HCT116 (cell line): Measurements from ENCODE around the gene NCAPD2.

Experiments used
- ATF3 ChIP-seq: IDR thresholded peaks from 2 replicates; pipeline ENCODE4 v1.6.1; 2012
- CEBPB ChIP-seq: IDR thresholded peaks from 2 replicates; pipeline ENCODE4 v1.6.1; 2012; ENCODE audit warnings: low read depth
- POLR2A ChIP-seq: IDR thresholded peaks from 2 replicates; pipeline ENCODE4 v1.7.0; 2011; ENCODE audit warnings: borderline replicate concordance; ENCODE audit not compliant: insufficient read depth, insufficient read length; ENCODE audit errors: extremely low read depth
- POLR2AphosphoS5 ChIP-seq: IDR thresholded peaks from 2 replicates; pipeline ENCODE4 v1.6.1; 2011; ENCODE audit warnings: mild to moderate bottlenecking, low read depth, low read length, moderate library complexity
- RAD21 ChIP-seq: IDR thresholded peaks from 2 replicates; pipeline ENCODE4 v1.6.1; 2012; ENCODE audit warnings: low read depth, mild to moderate bottlenecking
- REST ChIP-seq: IDR thresholded peaks from 2 replicates; pipeline ENCODE4 v1.6.1; 2012; ENCODE audit warnings: low read depth
- TCF7L2 ChIP-seq: IDR thresholded peaks from 2 replicates; pipeline ENCODE4 v1.7.0; 2011; ENCODE audit warnings: borderline replicate concordance, inconsistent platforms; ENCODE audit not compliant: insufficient read depth, insufficient read length; ENCODE audit errors: extremely low read depth
- TF ChIP-seq, protein P1 (sequence below), 3 experiments: fragments of 200-600 bp in 1 of 3; sonication (generic) in 1 of 3; IDR thresholded peaks in 2 of 3; conservative IDR thresholded peaks in 1 of 3; 2 replicates each; pipeline ENCODE4 v1.5.1; 2012 to 2017; ENCODE audit warnings: low read depth in 2 of 3, low read length in 2 of 3, antibody characterized with exemption in 1 of 3, borderline replicate concordance in 1 of 3, control low read depth in 1 of 3, mild to moderate bottlenecking in 1 of 3, mixed read lengths in 1 of 3, mixed run types in 1 of 3, moderate library complexity in 1 of 3; ENCODE audit not compliant: insufficient read depth in 1 of 3
- TF ChIP-seq, protein P2 (sequence below): IDR thresholded peaks from 2 replicates; pipeline ENCODE4 v1.6.1; 2012
- TF ChIP-seq, protein P3 (sequence below): IDR thresholded peaks from 2 replicates; pipeline ENCODE4 v1.6.1; 2011; ENCODE audit warnings: mild to moderate bottlenecking, low read length, moderate library complexity; ENCODE audit not compliant: insufficient replicate concordance; ENCODE audit errors: extremely low read depth

- TF ChIP-seq POLR2AphosphoS5 = no peak
- TF ChIP-seq, protein P1, sequence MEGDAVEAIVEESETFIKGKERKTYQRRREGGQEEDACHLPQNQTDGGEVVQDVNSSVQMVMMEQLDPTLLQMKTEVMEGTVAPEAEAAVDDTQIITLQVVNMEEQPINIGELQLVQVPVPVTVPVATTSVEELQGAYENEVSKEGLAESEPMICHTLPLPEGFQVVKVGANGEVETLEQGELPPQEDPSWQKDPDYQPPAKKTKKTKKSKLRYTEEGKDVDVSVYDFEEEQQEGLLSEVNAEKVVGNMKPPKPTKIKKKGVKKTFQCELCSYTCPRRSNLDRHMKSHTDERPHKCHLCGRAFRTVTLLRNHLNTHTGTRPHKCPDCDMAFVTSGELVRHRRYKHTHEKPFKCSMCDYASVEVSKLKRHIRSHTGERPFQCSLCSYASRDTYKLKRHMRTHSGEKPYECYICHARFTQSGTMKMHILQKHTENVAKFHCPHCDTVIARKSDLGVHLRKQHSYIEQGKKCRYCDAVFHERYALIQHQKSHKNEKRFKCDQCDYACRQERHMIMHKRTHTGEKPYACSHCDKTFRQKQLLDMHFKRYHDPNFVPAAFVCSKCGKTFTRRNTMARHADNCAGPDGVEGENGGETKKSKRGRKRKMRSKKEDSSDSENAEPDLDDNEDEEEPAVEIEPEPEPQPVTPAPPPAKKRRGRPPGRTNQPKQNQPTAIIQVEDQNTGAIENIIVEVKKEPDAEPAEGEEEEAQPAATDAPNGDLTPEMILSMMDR (IDR thresholded peaks at IDR 0.05 in 2 of 3, conservative IDR thresholded peaks at IDR 0.05 in 1 of 3; ENCODE audit: borderline replicate concordance in 1 of 3, insufficient read depth in 1 of 3, low read depth in 2 of 3, low read length in 2 of 3) = no peak
- TF ChIP-seq, protein P2, sequence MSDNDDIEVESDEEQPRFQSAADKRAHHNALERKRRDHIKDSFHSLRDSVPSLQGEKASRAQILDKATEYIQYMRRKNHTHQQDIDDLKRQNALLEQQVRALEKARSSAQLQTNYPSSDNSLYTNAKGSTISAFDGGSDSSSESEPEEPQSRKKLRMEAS = no peak
- no peak for TF ChIP-seq REST
- TF ChIP-seq ATF3 = no peak
- TF ChIP-seq CEBPB = no peak
- no peak for TF ChIP-seq POLR2A
- no peak for TF ChIP-seq RAD21
- TF ChIP-seq, protein P3, sequence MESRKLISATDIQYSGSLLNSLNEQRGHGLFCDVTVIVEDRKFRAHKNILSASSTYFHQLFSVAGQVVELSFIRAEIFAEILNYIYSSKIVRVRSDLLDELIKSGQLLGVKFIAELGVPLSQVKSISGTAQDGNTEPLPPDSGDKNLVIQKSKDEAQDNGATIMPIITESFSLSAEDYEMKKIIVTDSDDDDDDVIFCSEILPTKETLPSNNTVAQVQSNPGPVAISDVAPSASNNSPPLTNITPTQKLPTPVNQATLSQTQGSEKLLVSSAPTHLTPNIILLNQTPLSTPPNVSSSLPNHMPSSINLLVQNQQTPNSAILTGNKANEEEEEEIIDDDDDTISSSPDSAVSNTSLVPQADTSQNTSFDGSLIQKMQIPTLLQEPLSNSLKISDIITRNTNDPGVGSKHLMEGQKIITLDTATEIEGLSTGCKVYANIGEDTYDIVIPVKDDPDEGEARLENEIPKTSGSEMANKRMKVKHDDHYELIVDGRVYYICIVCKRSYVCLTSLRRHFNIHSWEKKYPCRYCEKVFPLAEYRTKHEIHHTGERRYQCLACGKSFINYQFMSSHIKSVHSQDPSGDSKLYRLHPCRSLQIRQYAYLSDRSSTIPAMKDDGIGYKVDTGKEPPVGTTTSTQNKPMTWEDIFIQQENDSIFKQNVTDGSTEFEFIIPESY = no peak
- TF ChIP-seq TCF7L2 = no peak
Measured at GRCh38 chr12:6488240-6488639, 5.7 kb upstream of the NCAPD2 start.
